ENCODE measurements around the gene NSD1. TPM values are rescaled to one million over a fixed set of nuclear protein-coding genes. Genes with fewer than 3 reads are reported as not detected.

The NSD1 gene
- total and polyA plus RNA-seq, 9 of the 15 experiments (the other 6 are each of a cell fraction or from before 2014, with no cell fraction given): 3.8 to 51.0 (median 24.7) TPM

DNA sequence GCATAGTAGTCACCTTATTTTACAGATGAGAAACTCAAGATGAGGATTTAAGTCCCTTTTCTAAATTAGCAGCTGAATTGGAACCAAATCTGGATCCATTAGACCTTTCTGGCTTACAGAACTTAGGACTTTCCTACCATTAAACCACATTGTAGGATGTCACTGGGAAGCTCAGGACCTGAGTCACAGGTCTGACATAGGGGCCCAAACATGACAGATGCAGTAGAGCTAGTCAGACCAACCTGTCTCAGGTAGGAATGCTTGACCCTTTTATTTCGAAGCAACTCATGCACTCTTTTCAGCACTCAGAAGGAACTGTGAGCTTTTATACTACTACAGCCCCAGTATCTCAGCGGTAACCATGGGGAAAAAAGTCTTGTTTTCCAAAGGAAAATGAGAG, 167.4 kb downstream of the NSD1 start:
- Histone ChIP-seq H2AFZ (ENCODE audit: low read depth, low read length) (no peak overlapping the region), H3K79me2 (ENCODE audit: control insufficient read depth, insufficient read depth, low read length) (peaks cover 46% of the 10 kb centered on the region), H3K4me3 (no peak overlapping the region), H3K4me2 (ENCODE audit: insufficient read depth, low read length) (no peak overlapping the region), H3K9ac (ENCODE audit: insufficient read depth in 1 of 2, low read depth in 2 of 2, low read length in 2 of 2) (no peak overlapping the region), H4K20me1 (replicated peaks; ENCODE audit: control insufficient read depth, insufficient read depth, low read length) (peaks cover 10% of the 10 kb centered on the region), H3K27ac (ENCODE audit: extremely low read depth, low read depth, low read length) (peak overlapping the region; percentile 58; the same call in 2 of the 3 replicates), H3K36me3 (ENCODE audit: control insufficient read depth, insufficient read depth, low read length) (peaks cover 59% of the 10 kb centered on the region), H3K27me3 (ENCODE audit: control insufficient read depth in 2 of 2, insufficient read depth in 2 of 2, low read length in 2 of 2) (no peaks in the 10 kb centered on the region), H3K4me1 (replicated peaks in 1 of 2; ENCODE audit: control insufficient read depth in 2 of 2, insufficient read depth in 2 of 2, low read length in 2 of 2) (peaks cover 23 to 29% of the 10 kb centered on the region in 2 experiments), H3K9me1 (ENCODE audit: control insufficient read depth, insufficient read depth, low read length) (no peaks in the 10 kb centered on the region), H3K9me3 (replicated peaks; ENCODE audit: control insufficient read depth, insufficient read depth, low read depth, low read length) (no peaks in the 10 kb centered on the region)
- ATAC-seq: no peak
- intact Hi-C loops (cut with micrococcal nuclease) (loop anchor here (1.0 to 5.0 kb wide), 2 partner anchors 169 to 187 kb away; partner anchors contain the start of gene NSD1), in situ Hi-C loops (cut with MboI) (no loop called here)
- DNase-seq (ENCODE audit: extremely low read depth in 1 of 4, low spot score in 3 of 4): no peak
- no TSS peak for BruUV-seq (replicated peaks)
- CTCF ChIA-PET (ENCODE audit: low intra/inter-chr PET ratio): interaction anchor here (0.6 kb wide), 1 partner anchor 33 kb away, joined by 5 read pairs; no protein-coding TSS in a partner anchor
- no peak for FAIRE-seq
- 88% methylated on average over 2 of the region's 2 CpGs for WGBS (ENCODE audit: insufficient coverage, low coverage, missing lambda C conversion rate)
- no peak for TF ChIP-seq E2F3 (CRISPR knock-in tag; IDR thresholded peaks at IDR 0.05)
- POLR2A ChIA-PET: interaction anchor here (0.6 to 1.9 kb wide), 7 partner anchors 8 to 607 kb away, joined by 3 to 9 read pairs (median 4); partner anchors contain the start of gene MXD3

GRCh38 chr5:177301503-177302165, 168.1 kb downstream of the NSD1 start:
- H3K9me1 ChIP-seq (ENCODE audit: control insufficient read depth, insufficient read depth, low read length): no peaks in the 10 kb centered on the region
- H2AFZ ChIP-seq (ENCODE audit: low read depth, low read length): no peak overlapping the region
- peak overlapping the region; percentile 88; the same call in 1 of the 2 replicates for H3K4me3 ChIP-seq
- CTCF ChIA-PET (ENCODE audit: low intra/inter-chr PET ratio): no interaction called here
- 0 out of 3 replicates have a peak overlapping the region, but pooled peaks have one; percentile 89 for H3K27ac ChIP-seq (ENCODE audit: extremely low read depth, low read depth, low read length)
- DNase-seq (ENCODE audit: extremely low read depth in 1 of 4, low spot score in 3 of 4) (no peak), FAIRE-seq (no peak), ATAC-seq (no peak)
- POLR2A ChIA-PET: interaction anchor here (0.7 to 1.9 kb wide), 10 partner anchors 9 to 192 kb away, joined by 3 to 9 read pairs (median 4); partner anchors contain the start of gene MXD3
- BruUV-seq (replicated peaks): no TSS peak
- in situ Hi-C loops (cut with MboI): no loop called here
- H4K20me1 ChIP-seq (replicated peaks; ENCODE audit: control insufficient read depth, insufficient read depth, low read length): peaks cover 10% of the 10 kb centered on the region
- intact Hi-C loops (cut with micrococcal nuclease): loop anchor here (5.0 kb wide), 1 partner anchor 169 kb away; the partner anchor contains the start of gene NSD1
- H3K79me2 ChIP-seq (ENCODE audit: control insufficient read depth, insufficient read depth, low read length): peaks cover 48% of the 10 kb centered on the region
- no peaks in the 10 kb centered on the region for H3K9me3 ChIP-seq (replicated peaks; ENCODE audit: control insufficient read depth, insufficient read depth, low read depth, low read length)
- peaks cover 60% of the 10 kb centered on the region for H3K36me3 ChIP-seq (ENCODE audit: control insufficient read depth, insufficient read depth, low read length)
- peak overlapping the region; percentile 94 for H3K4me2 ChIP-seq (ENCODE audit: insufficient read depth, low read length)
- no peaks in the 10 kb centered on the region for H3K27me3 ChIP-seq (ENCODE audit: control insufficient read depth in 2 of 2, insufficient read depth in 2 of 2, low read length in 2 of 2)
- 85% methylated on average over 7 of the region's 7 CpGs for WGBS (ENCODE audit: insufficient coverage, low coverage, missing lambda C conversion rate)
- peaks cover 23 to 29% of the 10 kb centered on the region in 2 experiments for H3K4me1 ChIP-seq (replicated peaks in 1 of 2; ENCODE audit: control insufficient read depth in 2 of 2, insufficient read depth in 2 of 2, low read length in 2 of 2)
- peak overlapping the region; percentile 93 to 99; a peak in 3 of 4 replicates for H3K9ac ChIP-seq (ENCODE audit: insufficient read depth in 1 of 2, low read depth in 2 of 2, low read length in 2 of 2)
- TF ChIP-seq RBM14 (IDR thresholded peaks at IDR 0.05; ENCODE audit: borderline replicate concordance, insufficient read depth, low read depth, low read length) (no peak), SP2 (IDR thresholded peaks at IDR 0.05; ENCODE audit: extremely low read depth, low read depth, low read length, poor library complexity, severe bottlenecking) (no peak), ZHX1 (conservative IDR thresholded peaks at IDR 0.05; ENCODE audit: low read length) (no peak), MCM3 (IDR thresholded peaks at IDR 0.05) (no peak), MEIS2 (IDR thresholded peaks at IDR 0.05; ENCODE audit: partially characterized antibody) (no peak), CBX2 (IDR thresholded peaks at IDR 0.05; ENCODE audit: insufficient read depth, low read length, poor library complexity, severe bottlenecking) (no peak)
- TF ChIP-seq, protein P1, sequence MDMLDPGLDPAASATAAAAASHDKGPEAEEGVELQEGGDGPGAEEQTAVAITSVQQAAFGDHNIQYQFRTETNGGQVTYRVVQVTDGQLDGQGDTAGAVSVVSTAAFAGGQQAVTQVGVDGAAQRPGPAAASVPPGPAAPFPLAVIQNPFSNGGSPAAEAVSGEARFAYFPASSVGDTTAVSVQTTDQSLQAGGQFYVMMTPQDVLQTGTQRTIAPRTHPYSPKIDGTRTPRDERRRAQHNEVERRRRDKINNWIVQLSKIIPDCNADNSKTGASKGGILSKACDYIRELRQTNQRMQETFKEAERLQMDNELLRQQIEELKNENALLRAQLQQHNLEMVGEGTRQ (CRISPR knock-in tag; IDR thresholded peaks at IDR 0.05): no peak
- TF ChIP-seq, protein P2, sequence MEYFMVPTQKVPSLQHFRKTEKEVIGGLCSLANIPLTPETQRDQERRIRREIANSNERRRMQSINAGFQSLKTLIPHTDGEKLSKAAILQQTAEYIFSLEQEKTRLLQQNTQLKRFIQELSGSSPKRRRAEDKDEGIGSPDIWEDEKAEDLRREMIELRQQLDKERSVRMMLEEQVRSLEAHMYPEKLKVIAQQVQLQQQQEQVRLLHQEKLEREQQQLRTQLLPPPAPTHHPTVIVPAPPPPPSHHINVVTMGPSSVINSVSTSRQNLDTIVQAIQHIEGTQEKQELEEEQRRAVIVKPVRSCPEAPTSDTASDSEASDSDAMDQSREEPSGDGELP (CRISPR knock-in tag; IDR thresholded peaks at IDR 0.05; ENCODE audit: borderline replicate concordance): 0 out of 2 replicates have a peak, but pooled peaks have one; percentile 33

Data from K562 (cell line).